ENCODE measurements around the gene TMEM250.
"Not testable (repeated sequence)": the region's sequence is repeated elsewhere in the genome, so short reads cannot be mapped to it uniquely, and the experiment has no call there.

The TMEM250 gene

GRCh38 chr9:136151214-136151804 is 32.6 kb upstream of the TMEM250 start:
- TF ChIP-seq ZFX (IDR thresholded peaks at IDR 0.05) (no peak), CTCF (conservative IDR thresholded peaks at IDR 0.05) (no peak)
- H3K27ac ChIP-seq, result no peak overlapping the region

GRCh38 chr9:136150664-136151213 is 32.1 kb upstream of the TMEM250 start:
- H3K27ac ChIP-seq, result not testable (repeated sequence)

GRCh38 chr9:136149853-136150252 is 31.2 kb upstream of the TMEM250 start:
- no peak overlapping the region for H3K27ac ChIP-seq
- TF ChIP-seq CTCF (conservative IDR thresholded peaks at IDR 0.05) (no peak), ZFX (IDR thresholded peaks at IDR 0.05) (no peak)

GRCh38 chr9:136149337-136149736 is 30.7 kb upstream of the TMEM250 start:
- no peak for TF ChIP-seq ZFX (IDR thresholded peaks at IDR 0.05)
- no peak for TF ChIP-seq CTCF (conservative IDR thresholded peaks at IDR 0.05)
- H3K27ac ChIP-seq, result no peak overlapping the region

DNA sequence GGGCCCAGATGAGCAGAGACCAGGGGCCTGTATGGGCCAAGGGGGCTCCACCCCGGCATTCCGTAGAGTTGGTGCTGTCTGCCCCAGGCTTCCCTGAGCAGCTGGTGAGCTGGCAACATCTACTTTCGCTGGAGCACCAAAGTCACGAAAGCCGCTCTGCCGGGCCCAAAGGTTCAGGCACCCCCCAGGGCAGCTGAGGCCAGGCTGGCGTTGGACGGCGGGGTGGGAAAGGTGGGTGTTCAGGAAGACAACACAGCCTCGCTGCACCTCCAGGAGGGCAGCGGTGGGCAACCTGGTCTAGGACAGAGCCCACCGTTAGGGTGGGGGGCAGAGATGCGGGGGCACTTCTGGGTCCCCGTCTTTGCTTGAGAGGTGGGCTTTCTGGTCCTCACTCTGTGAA is 30.1 kb upstream of the TMEM250 start:
- TF ChIP-seq CTCF (conservative IDR thresholded peaks at IDR 0.05), result no peak
- TF ChIP-seq ZFX (IDR thresholded peaks at IDR 0.05), result no peak
- H3K27ac ChIP-seq, result no peak overlapping the region

DNA sequence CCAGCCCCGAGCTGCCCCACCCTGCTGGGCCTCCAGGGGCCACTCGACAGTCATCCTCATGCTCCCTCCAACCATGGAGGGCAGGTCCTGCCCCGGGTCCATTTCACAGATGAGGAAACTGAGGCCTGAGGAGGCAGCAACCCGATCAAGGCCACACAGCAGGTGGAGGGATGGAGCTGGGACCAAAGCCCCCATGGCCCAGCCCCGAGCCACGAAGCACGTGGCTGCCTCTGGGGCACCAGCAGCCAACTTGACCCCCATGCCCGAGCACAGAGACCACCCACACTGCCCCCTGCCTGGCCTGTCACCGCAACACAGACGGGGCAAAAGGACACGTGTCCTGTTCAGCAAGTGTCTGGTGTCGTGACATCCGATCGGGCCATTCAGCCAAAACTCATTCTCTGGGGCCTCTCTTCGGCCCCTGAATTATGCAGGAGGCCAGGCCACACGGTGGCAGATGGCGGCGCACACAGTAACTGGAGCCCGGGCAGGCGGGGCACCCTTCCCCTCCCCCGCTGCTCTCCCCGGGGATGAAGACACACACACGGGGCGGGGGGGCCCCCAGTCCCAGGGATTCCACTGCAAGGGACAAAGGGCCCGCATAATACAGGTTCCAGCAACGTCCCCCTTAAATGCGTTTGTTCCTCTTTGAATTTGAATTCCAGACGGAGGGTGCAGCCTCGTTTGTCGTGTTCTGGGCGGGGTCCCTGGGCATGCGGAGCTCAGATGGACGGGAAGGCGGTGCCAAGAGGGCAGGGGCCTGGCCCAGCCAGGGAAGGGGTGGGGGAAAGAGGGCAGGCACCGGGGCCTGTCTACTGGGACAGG is 29.4 kb upstream of the TMEM250 start:
- TF ChIP-seq CTCF (conservative IDR thresholded peaks at IDR 0.05) (no peak), ZFX (IDR thresholded peaks at IDR 0.05) (no peak)
- H3K27ac ChIP-seq, result no peak overlapping the region

GRCh38 chr9:136147038-136147889 is 28.6 kb upstream of the TMEM250 start:
- no peak for TF ChIP-seq CTCF (conservative IDR thresholded peaks at IDR 0.05)
- TF ChIP-seq ZFX (IDR thresholded peaks at IDR 0.05), result no peak
- H3K27ac ChIP-seq, result no peak overlapping the region
